CD1c-positive myeloid dendritic cell (primary cell): ENCODE data around the gene CD28.

ENCODE experiments used
- DNase-seq: peaks from one replicate; pipeline ENCODE4 v3.0.0-alpha.2; 2016; ENCODE audit errors: extremely low spot score

The CD28 gene

DNA sequence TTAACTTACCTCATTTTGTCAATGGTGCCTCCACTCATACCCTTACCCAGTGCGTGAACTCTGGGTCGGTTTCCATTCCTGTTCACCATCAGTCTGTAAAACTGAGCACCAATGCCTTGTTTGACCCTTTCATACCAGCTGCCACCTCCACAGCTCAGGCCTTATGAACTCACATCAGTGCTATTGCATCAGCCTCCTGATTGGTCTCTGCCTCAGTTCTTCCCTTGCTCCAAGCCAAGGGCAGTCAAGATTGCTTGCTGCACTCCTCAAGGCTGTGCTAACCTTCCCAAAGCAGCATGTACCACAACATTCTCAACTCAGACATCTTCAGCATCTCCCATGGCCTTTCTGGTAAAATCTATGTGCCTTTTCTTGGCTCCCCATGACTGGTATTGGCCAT is 9.3 kb downstream of the CD28 start:
- no peak for DNase-seq

DNA sequence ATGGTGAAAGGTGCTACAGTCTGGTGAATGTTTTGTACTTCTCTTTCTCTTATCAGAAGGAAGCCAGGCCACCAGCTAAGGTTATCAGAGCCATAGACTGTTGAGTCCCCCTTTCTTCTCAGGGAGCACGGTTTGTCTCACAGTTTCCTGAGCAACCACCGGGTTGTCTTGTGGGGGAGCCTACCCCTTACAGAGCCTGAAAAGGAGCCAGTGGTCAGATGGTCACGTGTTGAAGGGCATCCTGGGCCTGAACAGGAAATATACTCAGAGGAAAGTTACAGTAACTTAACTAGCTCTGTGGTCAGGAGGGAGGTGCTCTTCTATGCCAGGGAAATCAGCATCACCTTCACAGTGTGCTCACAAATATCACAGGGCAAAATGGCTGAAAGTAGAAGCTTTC is 11.6 kb downstream of the CD28 start:
- no peak for DNase-seq

DNA sequence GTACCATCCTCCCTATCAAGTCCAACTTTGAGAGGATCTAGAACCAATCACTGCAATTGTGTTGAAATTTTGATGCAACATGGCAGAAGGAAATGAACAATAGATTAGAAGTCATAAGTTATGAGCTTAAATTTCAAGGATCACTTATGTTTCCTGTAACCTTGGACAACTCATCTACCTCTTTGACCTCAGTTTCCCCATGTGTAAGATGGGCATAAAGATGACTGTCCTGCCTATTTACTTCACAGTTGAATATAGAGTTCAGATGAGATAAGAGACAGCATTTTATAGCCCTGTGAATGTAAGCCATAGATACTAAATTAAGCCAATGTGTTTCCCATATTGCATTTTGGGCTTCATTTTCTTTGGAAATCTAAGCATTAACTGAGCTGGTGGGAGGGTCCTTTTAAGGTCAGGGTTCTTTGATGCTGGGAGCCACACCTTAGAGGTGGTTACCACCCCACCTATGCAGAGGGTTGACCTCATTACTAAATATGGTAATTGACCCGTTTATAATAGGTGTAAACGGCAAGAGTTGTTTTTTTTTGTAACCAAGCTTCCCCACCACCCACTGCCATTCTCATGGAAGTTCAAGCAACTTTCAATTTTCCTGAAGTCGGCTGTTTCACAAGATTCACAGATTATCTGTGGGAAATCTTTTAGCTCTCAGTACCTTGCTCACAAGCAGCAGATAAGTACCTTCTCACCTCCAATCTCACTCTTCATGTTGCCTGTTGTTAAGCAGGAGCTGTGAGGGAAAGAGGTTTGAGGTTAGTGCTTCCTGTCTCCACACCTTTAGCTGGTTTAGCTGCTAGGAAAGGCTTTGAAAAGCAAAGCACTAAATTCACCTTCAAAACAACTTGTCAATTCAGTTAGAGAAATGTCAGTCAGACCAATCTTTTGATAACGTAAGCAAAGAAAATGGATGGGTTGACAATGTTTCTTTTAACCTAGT is 13.3 kb downstream of the CD28 start:
- DNase-seq = peak; percentile 28

DNA sequence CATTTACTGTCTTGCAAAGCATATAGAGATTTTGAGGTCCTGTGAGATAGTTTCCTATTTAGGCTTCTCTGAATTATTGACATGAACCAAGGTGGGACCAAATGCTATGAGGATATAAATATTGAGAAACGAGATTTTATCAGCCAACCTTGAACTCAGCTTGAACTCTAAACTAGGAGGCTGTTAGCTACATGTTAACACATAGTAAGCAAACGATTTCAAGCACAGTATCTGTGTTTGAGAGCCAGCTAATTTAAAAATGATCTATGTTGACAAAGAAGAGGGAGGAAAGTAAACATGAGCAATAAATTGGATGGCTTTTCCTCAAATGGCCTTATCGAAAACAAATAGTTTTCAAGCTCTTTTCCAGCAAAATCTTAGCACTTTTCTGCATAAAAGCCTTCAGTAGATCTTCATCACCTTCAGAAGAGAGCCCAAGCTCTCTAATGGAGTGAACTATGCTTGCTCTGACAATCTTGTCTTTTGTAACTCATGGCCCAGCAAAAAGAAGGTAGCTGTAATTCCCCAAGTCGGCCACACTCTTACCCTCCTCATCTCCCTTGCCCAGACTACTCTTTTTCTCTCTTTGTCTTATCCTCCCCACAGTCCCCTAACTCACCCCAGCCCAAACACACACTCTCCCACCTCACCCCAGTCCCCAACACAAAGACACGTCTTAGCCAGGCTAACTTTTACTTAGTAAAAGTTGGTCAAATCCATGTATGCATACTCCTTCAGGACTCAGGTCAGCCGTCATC is 14.7 kb downstream of the CD28 start:
- DNase-seq = no peak

DNA sequence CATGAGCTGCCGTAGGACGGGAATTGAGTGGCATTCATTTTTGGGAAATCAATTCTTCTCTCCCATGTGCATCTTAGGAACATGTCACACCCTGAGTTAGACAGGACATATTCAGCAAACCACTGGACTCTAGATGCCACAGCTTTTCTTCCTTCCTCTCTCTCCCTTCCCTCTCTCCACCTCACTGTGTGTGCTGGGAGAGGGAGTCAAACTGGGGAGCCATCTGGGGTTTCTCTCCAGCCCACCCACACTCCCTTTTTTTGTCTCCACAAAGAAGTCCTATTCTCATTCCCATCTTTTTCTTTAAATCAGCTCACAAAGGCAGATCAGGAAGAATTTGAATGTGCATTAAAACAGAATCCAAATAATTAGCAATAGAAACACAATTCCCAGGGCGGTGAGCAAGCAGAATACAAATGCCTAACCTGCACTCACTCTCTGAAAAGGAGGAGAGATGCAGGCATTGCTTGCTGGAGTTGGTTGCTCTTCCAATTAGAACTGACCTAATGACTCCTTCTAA is 15.4 kb downstream of the CD28 start:
- DNase-seq = no peak

DNA sequence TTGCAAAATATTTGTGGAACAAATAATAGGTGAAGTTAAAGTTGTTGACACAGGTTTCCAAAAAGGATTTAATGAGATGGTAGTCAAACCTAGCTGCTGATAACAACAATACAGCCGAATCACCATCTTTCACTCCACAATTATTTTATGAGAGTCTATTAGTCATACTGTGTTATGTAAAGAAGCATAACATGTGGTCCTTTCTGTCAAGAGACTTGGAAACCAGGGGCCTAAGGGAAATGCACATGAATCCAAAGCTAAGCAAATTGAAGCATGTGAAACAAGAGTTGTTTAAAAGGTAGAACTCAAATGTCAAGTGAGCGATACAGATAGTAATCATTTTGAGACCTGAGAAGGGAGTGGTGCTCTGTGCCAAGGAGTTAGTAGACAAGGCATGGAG is 16.0 kb downstream of the CD28 start:
- DNase-seq = no peak

DNA sequence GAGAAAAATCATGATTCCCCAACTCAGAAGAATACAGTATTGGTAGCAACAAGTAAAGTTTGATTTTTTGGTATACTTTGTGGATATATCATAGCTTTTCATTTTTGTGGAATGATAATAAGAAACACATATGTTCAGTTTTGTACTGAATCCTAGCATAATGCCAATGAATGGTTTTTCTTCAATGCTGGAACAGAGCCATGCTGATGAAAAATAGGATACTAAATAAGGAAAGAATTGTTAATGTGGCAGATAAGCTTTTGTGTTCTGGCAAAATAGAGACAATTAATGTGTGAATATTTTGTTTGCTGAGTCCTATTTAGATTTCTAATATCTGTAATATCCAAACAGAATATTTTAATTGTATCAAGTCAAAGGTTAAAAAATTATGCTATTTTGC is 21.9 kb downstream of the CD28 start:
- no peak for DNase-seq

DNA sequence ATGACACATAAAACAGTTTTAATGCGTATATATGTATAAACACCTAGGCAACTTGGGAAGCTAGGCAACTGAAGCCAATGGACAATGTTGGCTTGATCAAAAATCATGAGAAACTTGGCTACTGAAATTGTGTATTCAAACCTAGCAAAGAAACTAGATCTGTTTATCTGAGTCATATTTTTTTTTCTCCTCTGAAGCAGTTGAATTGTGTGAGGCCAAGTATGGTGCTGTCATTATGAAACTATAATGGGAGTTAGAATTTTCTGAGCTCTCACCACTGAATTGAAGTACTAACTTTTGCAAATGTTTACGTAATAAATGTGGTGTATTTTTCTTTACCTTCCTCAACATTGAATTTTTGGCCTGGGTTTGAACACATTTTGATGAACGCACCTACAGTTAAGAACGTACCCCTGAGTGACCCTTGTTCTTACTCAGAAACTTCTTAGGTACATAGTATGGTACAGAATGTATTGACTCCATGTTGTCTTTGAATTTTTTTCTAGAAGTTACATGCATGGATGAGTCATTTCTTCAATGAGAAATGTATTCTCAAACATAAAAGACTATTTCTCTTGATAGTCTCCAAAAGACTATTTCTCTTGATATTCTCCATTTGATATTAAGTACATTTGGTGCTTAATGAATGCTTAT is 23.8 kb downstream of the CD28 start:
- DNase-seq = no peak

DNA sequence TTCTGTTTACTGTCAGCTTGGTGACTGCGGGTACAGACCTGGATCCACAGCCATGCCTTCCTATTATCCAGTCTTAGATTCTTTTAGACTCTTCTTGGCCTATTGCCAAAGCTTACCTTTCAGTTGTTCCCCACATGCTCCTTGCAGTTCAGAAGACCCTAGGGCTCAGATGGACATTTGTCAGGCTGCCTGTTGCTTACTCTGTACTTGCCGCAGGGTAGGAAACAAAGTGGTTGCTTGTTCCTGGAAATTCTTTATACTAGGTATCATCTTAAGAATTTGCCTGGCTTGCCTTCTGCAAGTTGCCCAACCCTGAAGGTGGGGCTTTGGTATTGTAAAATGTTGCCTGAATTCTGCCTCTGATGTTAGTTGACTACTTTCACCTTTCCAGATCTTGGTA is 24.4 kb downstream of the CD28 start:
- no peak for DNase-seq

DNA sequence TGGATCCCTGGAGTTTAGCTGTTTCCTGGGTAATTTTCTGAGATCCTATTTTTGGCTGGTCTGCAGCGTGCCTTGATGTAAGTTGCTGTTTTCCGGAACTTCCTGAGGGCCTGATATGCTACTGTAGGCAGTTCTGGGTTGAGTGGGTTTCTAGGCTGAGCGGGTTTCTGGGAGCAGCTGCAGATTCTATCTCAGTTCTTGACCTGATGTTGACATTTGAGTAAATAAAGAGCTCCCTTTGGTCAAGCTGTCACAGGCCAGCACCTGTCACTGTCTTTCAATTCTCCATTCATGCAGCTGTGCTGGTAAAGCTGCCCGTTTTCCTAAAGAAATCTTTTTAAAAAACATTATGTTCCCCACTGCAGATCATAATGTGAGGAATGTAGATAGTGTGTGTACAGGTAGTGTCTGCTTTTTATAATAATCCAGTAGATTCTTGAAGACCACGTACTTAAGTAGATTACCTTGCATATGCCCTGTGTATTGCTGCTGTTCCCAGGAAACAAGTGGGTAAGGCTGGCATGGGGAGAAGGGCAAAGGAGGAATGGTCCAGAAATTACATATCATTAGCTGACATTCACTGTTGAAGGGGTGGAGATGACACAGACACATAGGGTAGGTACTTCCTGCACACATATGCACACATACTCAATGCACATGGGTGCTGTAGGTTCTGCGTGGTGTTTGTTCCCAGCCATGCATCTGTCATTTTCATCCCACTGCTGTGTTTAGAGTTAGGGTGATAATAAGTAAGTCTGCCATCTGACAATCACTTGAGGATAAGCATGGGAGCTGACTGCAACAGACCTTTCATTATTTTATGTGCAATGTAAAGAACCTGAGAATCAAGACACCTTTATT is 25.9 kb downstream of the CD28 start:
- DNase-seq = no peak

DNA sequence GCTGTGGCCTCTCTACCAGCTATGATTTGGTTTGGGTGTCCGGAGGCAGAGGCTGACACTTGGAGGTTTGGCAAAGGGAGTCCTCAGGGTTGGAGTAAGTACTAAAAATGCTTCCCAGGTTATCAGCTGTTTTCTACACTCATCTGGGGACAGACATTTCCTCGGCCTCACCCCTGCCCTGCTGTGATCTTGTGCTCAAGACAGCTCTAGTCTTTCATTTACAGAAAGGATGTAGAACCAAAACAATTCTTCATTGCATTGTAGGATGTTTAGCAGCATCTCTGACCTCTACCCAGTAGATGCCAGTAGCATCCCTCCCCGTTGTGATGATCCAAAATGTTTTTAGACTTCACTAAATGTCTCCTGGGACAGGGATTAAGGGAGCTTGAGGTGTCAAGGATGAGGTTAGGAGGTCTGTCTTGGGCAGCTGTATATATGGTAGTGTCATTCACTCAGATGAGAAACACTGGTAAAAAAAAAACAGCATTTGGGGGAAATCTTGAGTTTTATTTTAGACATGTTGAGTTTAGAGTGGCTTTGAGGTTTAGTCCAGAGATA is 26.6 kb downstream of the CD28 start:
- DNase-seq = no peak

DNA sequence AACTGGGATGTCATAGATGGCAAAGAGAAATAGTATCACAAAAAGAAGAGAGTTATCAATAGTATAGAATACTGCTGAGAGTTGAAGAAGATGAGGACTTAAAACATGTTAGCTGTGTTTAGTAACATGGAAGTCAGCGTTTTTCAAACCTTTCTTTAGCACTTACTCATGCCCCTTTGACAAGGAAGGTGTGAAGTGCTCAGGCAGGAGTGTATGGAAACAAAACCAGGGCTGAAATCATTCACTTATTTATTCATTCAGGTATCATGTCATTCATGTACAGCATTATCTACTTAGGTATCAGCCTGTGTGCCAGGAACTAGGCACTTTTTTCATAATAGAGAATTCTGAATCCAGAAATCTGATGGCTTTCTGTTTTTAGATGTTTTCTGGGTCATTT is 27.2 kb downstream of the CD28 start:
- DNase-seq = no peak

DNA sequence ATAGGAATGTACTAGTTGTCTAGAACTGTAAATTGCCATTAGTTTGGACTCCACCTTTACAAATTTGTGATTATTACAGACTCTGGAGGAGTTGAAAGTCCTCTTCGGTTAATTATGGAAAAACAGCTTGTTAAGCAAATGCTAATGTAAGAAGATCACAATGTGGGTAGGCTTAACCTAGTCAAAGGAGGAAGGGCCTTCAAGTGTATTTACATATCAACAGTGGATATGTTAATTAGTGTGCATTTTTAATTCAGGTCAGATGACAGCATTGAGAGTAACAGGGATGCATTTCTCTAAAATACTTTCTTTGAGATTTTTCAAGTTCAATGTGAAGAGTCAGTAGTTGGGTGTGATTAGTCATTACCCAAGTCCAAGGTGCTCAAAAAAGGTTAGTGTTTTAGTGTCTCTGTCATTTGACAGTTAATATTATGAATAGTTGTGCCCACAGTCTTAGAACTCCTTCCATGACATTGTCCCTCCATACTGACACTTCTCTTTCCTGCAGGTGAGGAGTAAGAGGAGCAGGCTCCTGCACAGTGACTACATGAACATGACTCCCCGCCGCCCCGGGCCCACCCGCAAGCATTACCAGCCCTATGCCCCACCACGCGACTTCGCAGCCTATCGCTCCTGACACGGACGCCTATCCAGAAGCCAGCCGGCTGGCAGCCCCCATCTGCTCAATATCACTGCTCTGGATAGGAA is 28.0 kb downstream of the CD28 start:
- DNase-seq = no peak

DNA sequence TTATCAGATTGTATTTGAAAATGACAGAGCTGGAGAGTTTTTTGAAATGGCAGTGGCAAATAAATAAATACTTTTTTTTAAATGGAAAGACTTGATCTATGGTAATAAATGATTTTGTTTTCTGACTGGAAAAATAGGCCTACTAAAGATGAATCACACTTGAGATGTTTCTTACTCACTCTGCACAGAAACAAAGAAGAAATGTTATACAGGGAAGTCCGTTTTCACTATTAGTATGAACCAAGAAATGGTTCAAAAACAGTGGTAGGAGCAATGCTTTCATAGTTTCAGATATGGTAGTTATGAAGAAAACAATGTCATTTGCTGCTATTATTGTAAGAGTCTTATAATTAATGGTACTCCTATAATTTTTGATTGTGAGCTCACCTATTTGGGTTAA is 30.9 kb downstream of the CD28 start:
- no peak for DNase-seq

DNA sequence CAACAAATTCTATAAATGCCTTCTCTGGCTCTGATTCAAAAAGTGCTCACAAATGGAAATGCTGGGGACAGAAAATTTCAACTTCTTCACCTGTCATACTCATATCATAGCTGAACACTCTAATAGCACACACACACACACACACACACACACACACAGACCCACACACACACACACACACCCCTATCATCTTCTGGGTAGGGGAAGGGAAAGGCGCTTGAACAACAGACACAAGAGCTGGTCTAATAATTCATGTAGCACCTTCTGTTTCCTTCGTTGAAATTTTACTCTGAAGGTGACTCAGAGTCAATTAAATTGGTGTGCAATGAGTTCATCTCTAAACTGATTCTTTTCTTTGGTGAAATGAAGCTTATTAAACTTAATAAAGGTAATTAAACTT is 32.9 kb downstream of the CD28 start:
- no peak for DNase-seq

DNA sequence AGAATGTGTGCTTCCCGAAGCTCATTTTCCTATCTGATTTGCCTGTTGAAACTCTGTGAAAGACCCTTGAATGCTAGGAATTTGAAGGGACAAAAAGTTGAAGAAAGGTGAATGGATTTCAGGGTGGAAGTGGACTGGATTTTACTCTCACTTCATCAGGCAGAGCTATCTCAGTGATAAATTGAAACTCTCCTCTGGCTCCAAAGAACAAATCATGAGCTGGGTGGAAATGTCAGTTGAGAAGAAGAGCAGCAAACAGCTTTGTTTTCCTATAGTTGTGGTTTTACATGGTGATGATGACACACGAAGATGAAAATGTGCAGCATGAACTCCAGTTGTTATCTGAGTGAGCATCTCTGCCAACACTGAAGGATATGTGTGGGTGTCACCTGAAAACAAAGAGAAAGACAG is 34.4 kb downstream of the CD28 start:
- DNase-seq = no peak

DNA sequence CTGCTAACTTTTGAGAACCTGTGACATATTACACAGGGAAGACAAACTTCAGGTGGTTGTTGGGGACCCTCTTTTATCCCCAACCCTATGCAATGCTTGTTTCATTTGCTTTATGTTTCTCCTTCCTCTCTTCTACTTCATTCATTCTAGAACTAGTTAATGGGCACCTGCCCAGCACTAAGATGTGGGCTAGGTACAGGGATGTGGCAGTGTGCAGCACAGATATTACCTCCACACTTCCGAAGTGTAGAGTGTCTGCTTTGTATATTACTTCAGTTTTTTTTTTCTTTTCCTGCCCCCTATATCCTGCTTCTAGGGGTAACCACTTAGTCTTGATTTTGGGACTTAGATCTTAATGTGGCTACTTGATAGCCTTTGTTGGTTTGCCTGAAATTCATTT is 35.1 kb downstream of the CD28 start:
- DNase-seq = no peak

DNA sequence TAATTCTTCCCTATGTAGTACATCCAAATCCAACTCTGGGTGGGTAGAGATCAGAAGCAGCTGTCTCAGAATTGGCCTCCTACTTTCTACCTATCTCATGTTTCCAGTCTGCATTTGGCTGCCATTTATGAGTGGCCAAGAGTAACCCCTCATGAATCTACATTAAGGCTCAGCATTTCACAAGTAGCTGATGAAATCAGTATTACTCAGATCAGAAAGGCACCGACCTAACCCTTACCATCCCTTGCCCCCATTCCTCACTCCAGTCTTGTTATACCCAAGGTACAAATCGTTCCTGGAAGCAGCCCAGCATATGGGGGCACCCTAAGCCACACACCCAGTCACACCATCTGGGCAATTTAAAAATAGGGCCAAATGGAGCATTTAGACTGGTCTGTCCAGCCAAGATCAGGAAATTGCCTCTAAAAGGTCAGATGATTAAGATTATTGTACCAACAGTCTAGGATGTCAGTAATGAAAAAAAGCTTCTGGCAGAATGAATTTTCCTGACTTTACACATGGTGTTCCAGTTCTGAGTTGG is 37.1 kb downstream of the CD28 start:
- no peak for DNase-seq

DNA sequence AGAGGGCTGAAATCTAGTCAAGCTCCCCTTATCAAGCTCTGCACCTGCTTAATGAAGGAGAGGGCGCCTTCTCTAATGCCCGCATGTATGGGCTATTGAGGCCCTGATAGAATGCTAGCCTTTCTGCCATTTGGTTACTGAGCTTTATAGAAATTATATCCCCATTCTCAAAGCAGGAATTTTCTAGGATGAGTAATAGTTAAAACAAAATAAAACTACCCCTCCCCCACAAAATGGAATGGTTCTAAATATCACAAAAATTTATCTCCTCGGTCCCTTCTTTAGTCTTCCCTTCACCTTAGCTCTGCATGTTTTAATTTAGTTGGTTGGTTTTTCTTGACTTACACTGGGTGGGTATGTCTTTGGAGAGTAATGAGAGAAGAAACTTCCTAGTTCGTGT is 37.7 kb downstream of the CD28 start:
- DNase-seq = no peak

DNA sequence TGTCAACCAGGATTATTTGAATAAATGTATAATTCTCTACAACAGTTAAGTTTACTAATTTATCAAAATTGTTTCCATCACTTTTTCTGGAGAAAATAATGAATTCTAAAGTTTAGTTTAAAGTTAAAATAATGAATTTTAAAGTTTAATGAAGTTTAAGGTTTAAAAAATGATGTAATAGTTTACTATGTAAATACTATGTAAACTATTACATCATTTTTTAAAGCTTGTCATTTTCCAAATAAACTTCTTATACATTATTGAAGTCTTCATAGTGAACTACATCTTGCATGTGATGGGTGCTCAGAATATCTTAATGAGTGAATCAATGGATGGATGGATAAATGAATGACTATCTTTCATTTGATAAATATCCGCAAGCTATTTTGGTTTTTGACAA is 38.8 kb downstream of the CD28 start:
- DNase-seq = no peak
